ENCODE data around the gene PEX11G.

PEX11G gene

DNA sequence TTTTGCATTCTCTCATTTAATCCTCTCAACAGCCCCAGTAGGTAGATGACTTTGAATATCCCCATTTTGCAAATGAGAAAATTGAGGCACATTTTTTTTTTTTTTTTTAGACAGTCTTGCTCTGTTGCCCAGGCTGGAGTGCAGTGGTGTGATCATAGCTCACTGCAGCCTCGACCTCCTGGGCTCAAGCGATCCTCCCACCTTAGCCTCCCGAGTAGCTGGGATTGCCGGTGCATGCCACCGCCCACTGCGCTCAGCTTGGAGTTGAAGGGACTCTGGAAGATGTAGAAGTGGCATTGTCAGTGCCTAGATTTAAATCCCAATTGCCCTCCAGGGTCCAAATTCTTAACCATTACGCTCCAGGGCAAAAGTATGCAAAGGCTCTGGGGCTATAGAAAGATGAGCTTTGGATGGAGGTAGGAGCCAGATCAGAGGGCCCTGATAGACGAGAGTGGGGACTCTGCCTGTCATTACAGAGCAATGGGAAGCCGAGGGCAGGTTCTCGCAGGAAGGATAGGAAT is 32.8 kb upstream of the PEX11G start:
- DNase-seq, result no peak

DNA sequence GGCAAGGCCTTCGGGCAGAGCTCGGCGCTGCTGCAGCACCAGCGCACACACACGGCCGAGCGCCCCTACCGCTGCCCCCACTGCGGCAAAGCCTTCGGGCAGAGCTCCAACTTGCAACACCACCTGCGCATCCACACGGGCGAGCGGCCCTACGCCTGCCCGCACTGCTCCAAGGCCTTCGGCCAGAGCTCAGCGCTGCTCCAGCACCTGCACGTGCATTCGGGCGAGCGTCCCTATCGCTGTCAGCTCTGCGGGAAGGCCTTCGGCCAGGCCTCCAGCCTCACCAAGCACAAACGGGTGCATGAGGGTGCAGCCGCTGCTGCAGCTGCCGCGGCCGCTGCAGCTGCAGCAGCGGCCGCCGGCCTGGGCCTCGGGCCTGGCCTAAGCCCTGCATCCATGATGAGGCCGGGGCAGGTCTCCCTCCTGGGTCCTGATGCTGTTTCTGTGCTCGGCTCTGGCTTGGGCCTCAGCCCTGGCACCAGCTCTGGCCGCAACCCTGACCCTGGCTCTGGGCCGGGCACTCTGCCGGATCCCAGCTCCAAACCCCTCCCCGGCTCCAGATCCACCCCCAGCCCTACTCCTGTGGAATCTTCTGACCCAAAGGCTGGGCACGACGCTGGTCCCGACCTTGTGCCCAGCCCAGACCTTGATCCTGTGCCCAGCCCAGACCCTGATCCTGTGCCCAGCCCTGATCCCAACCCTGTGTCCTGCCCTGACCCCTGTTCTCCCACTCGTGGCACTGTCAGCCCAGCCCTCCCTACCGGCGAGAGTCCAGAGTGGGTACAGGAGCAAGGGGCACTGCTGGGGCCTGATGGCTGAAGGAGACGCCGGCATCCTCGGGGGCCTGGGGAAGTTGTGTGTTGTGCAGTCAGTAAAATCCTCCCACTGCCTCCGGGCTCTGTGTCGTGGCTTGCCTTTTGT is 31.6 kb upstream of the PEX11G start:
- DNase-seq, result no peak

DNA sequence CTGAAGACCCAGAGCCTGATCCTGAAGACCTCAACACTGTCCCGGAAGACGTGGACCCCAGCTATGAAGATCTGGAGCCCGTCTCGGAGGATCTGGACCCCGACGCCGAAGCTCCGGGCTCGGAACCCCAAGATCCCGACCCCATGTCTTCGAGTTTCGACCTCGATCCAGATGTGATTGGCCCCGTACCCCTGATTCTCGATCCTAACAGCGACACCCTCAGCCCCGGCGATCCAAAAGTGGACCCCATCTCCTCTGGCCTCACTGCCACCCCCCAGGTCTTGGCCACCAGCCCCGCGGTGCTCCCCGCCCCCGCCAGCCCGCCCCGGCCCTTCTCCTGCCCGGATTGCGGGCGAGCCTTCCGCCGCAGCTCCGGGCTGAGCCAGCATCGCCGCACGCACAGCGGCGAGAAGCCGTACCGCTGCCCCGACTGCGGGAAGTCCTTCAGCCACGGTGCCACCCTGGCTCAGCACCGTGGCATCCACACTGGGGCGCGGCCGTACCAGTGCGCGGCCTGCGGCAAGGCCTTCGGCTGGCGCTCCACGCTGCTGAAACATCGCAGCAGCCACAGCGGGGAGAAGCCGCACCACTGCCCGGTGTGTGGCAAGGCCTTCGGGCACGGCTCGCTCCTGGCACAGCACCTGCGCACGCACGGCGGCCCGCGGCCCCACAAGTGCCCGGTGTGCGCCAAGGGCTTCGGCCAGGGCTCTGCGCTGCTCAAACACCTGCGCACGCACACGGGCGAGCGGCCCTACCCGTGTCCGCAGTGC is 30.7 kb upstream of the PEX11G start:
- no peak for DNase-seq

DNA sequence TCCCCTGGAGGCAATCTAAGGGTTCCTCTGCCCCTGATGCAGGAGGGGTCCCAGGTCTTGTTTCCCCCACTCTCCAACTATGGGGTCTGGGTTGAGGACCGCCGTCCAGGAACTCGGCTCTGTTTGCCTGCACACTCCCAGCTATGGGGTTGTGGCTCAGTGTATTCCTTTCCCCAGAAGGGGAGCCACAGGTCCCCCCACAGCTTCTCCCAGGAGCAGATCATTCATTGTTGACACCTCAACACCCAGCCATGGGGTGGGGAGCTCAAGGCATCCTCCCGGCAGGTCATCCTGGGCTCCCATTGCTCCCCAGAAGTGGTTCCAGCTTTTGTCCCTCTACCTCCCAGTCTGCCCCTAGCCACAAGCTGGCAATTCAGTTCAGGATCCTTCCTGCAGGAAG is 28.0 kb upstream of the PEX11G start:
- no peak for DNase-seq

DNA sequence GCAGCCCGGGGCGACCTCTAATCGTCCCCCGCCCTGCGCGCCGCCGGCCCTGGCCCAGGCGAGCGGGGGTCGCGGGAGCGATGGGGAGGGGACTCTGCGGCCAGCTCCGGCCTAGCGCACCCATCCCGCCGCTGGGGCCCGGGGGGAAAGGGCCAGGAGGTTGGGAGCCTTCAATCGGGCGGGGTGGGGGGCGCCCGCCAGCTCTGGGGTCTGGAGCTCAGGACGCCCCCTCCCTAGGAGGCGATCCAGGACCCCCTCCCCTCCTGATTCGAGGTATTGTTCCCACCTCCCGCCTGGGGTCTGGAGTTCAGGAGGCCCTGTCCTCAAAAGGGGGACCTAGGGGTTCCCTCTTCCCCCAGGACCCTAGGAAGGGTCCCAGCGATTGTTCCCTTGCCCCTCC is 27.5 kb upstream of the PEX11G start:
- no peak for DNase-seq

DNA sequence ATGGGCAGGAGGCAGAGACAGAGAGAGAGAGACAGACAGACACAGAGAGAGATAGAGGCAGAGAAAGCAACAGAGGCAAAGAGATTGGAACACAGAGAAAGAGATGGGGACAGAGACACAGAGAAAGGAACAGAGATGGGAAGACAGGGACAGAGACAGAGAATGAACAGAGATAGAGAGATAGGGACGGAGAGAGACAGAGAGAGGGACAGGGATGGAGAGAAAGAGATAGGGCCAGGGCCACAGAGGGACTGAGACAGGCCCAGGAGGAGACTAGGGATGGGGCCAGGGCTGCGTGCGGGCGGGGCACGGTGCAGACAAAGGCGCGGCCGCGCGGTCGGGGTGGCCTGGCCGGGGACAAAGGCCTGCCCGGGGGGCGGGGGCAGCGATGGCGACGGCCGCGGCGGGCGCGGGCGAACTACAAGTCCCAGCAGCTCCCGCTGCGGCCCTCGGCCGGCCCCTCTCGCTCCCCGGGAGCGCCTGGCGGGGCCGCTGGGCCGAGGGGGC is 26.9 kb upstream of the PEX11G start, which contains the start of gene ZNF358:
Gene ZNF358, plus strand, starts transcription at position 459 of the 507 bp plus-strand sequence. CDS start 3,140 bp downstream, outside the sequence.
- peak; percentile 33 for DNase-seq

DNA sequence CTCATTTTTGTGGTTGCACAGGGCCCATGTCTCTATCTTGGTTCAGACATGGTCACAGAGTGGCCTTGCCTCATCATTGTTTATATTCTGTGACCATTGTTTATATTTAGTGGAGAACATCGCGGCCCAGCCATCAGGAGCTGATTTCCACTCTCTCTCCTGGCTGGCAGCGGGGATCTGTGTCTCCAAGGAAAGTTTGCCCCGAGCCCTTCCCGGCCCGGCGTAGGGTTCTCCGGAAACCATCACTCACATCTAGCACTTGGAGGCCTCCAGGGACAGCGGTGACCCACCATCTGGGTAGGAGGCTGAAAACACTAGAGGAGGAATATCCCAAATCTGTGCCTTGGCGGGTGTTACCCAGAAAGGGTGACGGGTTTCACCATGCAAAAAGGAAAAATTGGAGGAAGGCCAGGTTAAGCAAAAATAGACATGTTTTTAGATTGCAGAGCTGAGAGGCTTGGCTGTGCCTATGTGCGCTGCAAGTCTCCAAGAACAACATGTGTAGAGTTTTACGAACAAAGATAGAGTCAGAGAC is 26.3 kb upstream of the PEX11G start:
- DNase-seq, result no peak

DNA sequence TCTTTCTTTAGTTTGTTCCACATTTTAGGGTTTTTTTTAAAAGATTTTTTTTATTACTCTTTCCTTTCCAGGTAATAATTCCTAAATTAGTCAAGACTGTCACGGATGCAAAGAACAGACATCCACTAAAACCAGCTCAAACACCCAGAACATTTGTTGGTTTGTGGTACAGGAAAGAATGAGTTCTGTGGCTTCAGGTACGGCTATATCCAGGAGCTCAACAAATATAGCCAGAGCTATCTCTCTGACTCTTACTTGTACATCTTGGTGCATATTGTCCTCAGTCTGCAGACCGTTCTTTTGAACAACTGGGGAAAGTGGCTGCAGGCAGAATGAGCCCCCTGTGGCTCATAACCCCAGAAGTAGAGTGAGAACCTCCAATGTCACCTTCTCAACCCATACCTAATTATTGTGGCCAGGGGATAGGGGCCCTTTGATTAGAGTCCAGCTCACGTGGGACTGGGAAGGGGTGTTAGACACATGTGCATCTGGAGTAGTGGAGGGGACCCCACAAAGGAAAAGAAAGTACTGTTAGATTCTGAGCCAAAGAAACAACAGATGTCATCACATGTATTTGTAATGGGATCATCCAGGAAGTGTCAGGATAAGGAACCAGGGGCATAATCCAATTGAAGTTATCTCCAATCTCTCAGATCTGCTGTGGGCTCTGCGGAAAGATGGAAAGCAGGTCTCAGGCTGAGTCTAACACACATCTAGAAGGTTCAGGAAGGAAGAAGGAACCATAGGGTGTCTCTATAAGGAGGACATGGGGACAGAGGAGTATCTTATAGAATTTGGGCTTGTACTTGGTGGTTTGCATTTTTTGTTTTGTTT is 25.2 kb upstream of the PEX11G start:
- DNase-seq, result no peak

DNA sequence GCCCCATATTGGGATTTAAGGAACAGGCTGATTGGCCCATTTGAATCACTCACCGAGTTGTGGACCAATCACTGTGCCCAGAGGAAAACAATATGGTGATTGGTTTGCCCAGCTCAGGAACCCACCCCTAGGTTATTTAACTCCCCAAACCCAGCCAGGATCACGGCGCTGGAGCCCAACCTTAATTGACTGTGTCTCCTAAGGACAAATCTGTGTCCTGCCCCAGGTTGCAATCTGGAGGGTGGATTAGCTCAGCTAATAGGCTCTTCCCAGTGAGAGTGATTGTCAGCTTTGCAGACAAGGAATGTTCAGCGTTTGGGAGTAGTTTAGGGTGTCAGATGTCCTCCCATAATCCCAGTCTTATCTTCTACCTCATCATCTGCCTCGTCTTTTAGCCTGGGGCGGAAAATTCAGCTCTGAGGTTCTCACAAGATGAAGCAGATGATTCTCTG is 23.6 kb upstream of the PEX11G start:
- no peak for DNase-seq

DNA sequence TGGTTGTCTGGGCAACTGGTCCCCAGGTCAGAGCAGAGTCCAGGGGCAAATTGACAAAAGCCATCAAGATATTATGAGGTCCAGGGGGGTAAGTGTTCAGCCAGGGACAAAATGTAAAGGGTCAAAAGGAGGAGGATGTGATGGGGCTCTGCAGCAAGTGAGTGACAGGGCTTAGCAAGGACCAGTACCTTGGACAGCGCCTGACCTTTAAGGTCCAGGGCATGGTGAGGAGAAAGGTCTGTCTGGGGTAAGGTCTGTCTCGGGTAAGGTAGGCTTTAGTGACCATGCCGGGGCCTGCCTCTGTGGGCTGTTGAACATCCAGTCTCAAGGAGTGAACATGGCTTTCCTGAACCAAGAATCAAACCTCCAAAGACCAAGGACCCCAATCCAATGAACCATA is 20.8 kb upstream of the PEX11G start:
- DNase-seq, result peak; percentile 37

DNA sequence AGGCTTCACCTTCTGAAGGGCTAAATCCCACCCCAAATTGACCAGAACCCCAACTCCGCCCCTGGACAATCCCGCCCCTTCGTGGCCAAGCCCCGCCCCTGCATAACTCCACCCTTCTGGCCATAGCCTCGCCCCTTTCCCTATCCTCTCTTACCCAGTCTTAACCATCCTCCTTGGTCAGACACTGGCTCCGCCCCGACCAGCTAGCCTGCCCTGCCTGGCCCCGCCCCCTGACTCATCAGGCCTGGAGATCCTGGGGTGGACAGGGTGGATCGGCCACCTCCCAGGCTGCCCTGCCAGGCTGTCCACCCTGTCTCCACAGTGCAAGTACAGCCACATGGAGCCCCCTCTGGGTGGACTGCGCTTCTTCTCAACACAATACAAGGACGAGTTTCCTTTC is 19.0 kb upstream of the PEX11G start:
- peak; percentile 77 for DNase-seq

DNA sequence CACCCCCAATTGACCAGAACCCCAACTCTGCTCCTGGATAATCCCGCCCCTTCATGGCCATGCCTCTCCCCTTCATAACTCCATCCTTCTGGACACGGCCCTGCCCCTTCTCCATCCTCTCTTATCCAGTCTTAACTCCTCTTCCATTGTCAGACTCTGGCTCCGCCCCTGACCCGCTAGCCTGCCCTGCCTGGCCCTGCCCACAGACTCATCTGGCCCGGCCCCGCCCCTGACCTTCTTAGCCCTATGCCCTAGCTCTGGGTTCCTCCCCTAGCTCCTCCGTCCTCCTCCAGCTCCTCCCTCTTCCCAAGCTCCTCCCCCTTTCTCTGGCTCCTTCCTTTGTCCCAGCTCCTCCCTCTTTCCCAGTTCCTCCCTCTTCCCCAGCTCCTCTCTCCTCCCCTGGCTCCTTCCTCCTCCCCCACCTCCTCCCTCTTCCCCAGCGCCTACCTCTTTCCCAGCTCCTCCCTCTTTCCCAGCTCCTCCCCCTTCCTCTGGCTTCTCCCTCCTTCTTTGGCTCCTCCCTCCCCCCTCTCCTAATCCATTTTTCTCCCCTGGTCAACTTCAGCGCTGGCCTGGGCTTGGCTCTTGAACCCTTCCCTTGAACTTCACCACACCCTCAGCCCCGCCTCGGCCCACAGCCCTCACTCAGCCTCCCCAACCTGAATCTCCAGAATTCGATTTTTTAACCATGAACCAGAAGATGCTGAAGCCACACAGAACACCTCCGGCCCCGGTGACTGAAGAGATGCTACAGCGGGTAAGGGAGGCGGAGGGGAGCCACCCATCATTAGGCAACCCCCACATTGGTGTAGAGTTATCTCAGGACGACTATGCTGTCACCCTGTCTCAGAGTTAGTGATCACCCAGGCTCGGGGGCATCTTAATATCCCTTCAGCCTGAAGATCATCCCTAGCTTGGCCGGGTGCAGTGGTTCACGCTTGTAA is 17.8 kb upstream of the PEX11G start:
- DNase-seq, result peak; percentile 93

DNA sequence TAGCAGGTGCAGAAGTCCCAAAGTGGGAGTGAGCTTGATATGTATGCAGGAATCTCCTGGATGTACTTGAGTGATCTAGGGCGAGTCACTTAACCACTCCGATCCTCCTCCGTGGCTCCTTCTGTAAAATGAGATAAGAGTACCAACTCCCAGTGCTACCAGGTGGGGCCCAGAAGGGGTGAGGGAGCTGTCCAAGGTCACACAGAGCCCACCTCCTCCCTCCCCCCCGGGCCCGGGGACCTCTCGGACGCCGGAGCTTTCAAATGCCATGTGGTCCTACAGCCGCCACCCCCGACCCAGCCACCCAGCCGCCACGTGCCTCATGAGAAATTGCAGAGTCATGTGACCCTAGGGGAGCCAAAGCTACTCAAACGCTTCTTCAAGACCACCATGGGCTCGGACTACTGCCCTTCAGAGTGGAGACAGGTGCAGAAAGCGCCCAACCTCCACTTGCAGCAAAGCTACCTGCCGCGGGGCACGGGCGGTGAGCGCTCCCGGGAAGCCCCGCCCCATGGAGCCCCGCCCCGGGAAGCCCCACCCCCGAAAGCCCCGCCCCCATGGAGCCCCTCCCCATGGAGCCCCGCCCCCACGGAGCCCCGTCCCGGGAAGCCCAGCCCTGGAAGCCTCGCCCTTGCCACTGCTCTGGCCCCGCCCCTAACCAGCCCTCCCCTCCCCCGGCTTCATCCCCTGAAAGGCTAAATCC is 17.0 kb upstream of the PEX11G start:
- peak; percentile 92 for DNase-seq

DNA sequence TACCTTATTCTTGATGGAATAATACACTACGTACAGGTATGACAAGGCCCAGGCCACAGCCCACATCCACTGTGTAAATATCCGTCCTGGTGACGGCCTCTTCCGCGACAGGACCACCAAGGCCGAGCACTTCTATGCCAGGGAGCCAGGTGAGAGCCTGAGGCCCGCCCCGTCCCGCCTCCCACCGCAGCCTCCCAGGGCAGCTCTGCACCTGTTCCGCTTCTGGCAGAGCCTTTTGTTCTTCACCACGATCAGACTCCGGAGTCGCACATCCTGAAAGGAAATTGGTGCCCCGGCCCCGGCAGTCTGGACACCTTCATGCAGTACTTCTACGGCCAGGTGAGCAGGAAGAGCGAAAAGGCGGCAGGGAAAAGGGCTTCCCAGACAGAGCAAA is 16.4 kb upstream of the PEX11G start:
- DNase-seq, result no peak

DNA sequence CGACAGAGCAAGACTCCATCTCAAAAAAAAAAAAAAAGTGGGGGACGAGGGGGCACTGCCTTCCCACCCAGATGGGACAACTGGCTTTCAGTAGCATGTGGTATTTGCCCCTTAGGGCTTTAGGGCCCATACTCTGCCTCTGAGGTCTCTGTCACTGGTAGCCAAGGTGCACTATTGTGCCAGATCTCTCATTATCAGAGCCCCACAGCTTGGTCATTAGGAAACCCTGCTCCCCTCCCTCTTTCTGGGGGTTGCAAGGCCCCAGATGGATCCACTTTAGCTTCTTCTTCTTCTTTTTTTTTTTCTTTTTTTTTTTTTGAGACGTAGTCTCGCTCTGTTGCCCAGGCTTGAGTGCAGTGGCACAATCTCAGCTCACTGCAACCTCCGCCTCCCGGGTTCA is 15.8 kb upstream of the PEX11G start:
- DNase-seq, result peak; percentile 93

DNA sequence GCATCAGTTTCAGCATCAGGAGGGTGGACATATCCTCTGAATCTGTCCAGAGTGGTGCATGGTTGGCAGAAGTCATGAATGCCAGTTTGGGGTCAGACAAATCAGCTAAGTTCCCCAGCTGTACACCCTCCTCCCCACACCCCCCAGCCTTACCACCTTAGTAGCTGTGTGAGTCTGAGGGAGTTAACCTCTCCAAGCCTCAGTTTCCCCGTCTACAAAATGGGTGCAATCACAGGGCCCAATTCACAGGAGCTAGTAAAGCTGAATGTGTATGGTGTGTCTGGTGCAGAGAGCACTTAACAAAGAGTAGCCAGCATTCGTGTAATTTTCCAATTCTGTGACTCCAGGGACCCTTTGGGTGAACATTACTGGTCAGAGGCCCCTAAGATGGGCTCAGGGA is 13.7 kb upstream of the PEX11G start:
- no peak for DNase-seq

DNA sequence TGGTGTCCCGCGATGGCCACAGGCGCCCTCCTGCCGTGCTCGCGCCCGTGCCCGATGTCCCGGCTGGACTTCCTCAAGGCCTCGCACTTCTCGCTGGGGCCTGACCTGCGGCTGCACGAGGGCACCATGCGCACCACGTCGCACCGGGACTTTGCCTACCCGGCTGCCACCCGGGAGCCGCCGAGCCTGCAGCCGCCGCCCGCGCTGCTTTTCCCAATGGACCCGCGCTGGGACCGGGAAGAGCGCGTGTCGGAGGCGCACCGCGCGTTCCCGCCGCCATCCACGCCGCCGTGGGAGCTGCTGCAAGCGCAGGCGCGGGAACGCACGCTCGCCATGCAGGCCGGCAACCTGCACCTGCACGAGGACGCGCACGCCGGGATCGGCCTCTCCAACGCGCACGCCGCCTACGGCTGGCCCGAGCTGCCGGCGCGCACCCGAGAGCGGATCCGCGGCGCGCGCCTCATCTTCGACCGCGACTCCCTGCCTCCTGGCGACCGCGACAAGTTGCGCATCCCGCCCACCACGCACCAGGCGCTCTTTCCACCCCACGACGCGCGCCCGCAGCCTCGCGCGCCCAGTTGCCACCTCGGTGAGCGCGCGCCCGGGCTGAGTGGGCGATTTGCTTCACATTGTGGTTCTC is 12.1 kb upstream of the PEX11G start:
- DNase-seq, result peak; percentile 70

DNA sequence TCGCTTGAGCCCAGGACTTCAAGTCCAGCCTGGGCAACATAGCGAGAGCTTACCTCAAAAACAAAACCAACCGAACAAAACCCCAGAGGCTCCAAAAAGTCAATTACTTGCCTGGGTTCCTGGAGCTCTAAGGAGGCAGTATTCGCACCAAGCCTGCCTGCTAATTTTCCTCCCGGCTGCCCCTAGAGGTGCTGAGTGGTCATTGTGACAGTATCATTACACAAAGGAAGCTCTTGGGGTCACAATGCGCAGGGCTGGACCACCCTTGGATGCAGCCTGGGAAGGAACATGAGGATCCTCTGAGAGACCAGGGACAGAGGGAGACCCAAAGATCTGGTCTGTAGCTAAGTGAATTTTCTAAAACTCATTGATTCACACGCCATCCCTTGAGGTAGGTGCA is 8.5 kb upstream of the PEX11G start:
- peak; percentile 46 for DNase-seq

DNA sequence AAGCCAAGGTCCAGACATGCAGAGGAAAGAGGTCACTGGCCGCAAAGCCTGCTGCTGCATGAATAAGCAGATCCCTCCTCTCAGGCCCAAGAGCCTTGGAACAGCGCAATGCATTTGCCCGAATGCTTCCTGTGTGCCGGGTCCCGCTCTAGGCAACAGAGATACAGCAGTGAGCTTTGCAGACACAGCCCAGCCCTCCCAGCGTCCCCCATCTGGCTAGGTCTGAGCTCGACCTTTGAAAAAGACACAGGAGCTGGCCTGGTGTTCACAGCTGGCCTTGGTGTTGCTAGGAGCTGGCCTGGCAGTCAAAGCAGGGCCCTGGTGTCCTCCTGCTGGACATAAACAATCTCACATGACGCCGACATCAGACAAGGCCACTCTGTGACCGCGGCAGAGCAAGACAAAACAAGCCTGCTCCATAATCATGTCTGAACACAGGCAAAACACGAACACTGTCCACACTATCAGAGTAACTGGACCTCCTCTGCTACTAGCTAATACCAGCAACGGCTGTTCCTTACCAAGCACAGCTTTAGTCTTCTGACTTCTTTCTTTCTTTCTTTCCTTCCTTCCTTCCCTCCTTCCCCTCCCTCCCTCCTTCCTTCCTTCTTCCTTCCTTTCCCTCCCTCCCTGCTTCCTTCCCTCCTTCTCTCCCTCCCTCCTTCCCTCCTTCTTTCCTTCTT is 5.7 kb upstream of the PEX11G start:
- no peak for DNase-seq

Data from hematopoietic multipotent progenitor cell treated with erythropoietin and hydrocortisone succinate and interleukin-3 and kit ligand, for 8 days (in vitro differentiated cells).